Activated CD4-positive, CD25-positive, alpha-beta regulatory T cell treated with anti-CD3 and anti-CD28 coated beads, Interleukin-2, amount 50 U/mL, for 72 hours (primary cell): ENCODE results near the gene CTXND2.
"Not testable (repeated sequence)": the region's sequence is repeated elsewhere in the genome, so short reads cannot be mapped to it uniquely, and the experiment has no call there.

Experiments used
- DNase-seq: peaks from one replicate; pipeline ENCODE4 v3.0.0; 2021

CTXND2 gene

DNA sequence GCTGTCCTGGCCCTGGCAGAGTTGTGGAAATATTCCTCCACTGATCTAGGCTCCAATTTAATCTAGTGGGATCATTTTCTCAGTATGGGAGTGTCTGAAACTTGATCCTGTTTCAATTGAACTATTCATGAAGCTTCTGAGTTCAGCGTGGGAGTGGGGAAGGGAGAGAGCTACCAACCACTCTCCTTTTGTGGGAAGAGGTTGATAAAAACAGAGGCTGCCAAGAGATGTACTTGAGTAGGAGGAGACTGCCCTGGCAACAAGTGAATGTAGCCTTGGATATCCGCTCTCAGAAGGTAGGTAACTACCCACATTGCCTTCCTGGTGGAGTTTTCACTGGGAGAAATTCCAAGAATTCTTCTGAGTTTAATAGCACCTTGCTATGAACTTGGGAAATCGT is at the start of gene CTXND2:
Gene CTXND2 (plus strand): TSS at position 119 of the 400 bp plus-strand sequence. CDS start 25,179 bp downstream, outside the sequence.
- DNase-seq: no peak

DNA sequence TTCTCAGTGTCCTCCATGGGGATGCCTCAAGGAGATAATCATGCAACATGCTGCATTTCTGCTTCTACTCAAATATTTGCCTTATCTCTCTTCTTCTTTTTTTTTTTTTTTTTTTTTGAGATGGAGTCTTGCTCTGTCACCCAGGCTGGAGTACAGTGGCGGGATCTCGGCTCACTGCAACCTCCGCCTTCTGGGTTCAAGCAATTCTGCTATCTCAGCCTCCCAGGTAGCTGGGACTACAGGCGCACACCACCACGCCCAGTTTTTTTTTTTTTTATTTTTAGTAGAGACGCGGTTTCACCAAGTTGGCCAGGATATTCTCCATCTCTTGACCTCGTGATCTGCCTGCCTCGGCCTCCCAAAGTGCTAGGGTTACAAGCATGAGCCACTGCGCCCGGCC is 46.1 kb upstream of the CTXND2 start:
- DNase-seq: not testable (repeated sequence)

GRCh38 chr1:150841626-150842025 is 45.3 kb upstream of the CTXND2 start:
- no peak for DNase-seq

DNA sequence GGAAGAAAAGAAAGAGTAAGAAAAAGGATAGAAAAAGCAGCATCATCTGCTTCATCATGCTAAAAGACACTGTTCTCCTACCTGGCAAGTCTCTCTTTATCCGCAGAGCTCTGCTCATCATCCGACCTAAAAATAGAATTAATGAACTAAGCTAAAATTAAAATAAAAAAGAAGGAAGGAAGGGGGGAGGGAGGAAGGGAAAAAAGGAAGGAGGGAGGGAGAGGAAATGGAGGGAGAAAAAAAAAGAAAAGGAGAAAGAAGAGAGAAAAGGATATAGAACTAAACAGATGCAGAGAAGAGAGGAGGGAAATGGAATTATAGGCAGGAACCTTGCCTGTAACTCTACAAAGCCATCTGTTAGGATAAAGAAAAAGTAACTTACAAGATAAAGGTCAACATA is 44.6 kb upstream of the CTXND2 start:
- no peak for DNase-seq

- DNase-seq: no peak
These were observed 44.0 kb upstream of the CTXND2 start for GRCh38 chr1:150842964-150843363.

DNA sequence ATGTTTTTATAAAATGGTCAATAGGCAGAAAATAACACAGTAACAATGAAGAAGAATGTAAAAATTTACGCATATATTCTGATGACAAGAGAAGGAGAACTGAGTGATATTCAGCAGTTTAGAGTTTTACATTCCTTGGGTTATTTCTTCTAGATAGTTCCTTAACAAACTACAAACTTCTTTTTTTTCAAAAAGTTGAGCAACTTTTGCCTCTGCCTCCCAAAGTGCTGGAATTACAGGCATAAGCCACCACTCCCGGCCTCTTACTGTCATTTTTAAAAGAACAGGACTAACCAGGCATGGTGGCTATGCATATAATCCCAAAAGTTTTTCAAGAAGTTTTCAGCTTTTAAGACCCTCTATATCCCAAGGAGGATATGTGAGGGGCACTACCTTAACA is 43.5 kb upstream of the CTXND2 start:
- no peak for DNase-seq

DNA sequence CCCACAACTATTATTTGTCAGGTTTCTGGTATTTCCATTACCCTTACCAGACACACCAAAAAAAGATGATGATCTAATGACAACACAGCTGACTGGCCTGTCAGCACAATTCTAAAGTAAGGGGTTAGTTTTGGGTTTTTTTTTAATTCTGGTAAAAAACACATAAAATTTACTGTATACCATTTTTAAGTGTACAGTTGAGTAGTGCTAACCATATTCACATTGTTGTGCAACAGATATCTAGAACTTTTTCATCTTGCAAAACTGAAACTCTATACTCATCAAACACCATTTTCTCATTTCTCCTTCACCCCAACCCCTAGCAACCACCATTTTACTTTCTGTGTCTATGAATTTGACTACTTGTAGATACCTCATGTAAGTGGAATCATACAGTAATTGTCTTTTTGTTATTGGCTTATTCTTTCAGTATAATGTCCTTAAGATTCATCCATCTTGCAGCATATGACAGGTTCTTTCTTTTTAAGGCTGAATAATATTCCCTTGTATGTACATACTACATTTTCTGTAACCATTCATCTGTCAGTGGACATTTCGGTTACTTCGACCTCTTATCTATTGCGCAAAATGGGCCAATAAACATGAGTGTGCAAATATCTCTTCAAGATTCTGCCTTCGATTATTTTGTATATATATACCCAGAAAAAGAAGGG is 40.3 kb upstream of the CTXND2 start:
- DNase-seq: no peak

DNA sequence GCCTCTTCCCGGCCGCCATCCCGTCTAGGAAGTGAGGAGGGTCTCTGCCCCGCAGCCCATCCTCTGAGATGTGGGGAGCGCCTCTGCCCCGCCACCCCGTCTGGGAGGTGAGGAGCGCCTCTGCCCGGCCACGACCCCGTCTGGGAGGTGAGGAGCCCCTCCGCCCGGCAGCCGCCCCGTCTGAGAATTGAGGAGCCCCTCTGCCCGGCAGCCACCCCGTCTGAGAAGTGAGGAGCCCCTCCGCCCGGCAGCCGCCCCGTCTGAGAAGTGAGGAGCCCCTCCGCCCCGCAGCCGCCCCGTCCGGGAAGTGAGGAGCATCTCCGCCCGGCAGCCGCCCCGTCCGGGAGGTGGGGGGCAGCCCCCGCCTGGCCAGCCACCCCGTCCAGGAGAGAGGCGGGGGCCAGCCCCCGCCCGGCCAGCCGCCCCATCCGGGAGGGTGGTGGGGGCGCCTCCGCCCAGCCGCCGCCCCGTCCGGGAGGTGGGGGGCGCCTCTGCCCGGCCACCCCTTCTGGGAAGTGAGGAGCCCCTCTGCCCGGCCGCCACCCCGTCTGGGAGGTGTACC is 36.1 kb upstream of the CTXND2 start:
- not testable (repeated sequence) for DNase-seq

- DNase-seq: not testable (repeated sequence)
These were observed 34.2 kb upstream of the CTXND2 start for GRCh38 chr1:150852734-150853133.

- DNase-seq: no peak
These were observed 23.2 kb upstream of the CTXND2 start for GRCh38 chr1:150863724-150864123.

DNA sequence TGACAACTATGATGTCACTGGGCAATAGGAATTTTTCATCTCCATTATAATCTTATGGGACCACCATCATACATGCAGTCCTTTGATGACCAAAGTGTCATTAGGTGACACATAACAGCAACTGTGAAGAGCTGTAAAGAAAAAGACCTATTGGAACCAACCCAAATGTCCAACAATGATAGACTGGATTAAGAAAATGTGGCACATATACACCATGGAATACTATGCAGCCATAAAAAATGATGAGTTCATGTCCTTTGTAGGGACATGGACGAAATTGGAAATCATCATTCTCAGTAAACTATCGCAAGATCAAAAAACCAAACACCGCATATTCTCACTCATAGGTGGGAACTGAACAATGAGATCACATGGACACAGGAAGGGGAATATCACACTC is 22.7 kb upstream of the CTXND2 start:
- DNase-seq: not testable (repeated sequence)

DNA sequence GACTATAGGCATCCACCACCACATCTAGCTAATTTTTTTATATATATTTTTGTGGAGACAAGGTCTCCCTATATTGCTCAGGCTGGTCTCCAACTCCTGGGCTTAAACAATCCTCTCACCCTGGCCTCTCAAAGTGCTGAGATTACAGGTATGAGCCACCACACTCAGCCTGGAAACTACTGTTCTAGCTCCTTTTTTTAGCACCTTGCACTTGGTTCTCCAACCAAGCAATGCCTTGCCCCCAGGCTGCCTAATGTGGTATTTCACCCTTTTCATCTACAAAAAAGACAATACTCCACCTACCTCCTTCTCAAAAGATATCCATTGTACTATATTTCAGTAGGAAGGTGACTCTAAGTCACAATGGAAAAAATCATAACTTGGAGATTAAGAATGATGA is 17.3 kb upstream of the CTXND2 start:
- DNase-seq: no peak

- DNase-seq: no peak
These were observed 14.4 kb upstream of the CTXND2 start for GRCh38 chr1:150872572-150872971.

GRCh38 chr1:150873521-150873920 is 13.4 kb upstream of the CTXND2 start:
- no peak for DNase-seq

DNA sequence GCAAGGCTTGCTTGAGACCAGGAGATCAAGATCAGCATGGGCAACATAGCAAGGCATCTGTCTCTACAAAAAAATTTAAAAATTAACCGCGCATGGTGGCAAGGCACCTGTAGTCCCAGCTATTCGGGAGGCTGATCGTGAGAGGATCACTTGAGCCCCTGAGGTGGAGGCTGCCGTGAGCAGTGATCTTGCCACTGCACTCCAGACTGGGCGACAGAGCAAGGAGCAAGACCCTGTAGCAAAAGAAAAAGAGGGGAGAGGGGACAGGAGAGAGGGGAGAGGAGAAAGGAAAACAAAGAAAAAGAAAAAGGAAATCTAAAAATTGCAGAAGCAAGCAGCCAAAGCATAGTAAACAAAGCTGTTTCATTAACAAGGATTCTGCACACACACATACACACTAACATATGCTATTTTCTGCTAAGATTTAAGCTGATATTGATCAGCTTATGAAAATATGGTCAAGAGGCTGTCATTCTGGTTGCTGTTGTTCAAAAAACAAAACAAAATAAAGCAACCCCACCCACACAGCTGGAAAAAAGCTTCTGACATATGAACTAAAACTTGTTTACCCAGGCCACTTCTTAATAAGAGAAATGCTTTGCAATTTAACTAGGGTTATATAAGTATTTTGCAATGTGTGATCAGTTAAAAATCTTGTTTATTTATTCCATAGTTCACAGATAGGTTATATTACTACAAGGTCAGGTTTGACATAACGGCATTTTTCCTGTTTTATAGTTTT is 12.3 kb upstream of the CTXND2 start:
- no peak for DNase-seq

GRCh38 chr1:150875197-150876118 is 11.5 kb upstream of the CTXND2 start:
- no peak for DNase-seq

DNA sequence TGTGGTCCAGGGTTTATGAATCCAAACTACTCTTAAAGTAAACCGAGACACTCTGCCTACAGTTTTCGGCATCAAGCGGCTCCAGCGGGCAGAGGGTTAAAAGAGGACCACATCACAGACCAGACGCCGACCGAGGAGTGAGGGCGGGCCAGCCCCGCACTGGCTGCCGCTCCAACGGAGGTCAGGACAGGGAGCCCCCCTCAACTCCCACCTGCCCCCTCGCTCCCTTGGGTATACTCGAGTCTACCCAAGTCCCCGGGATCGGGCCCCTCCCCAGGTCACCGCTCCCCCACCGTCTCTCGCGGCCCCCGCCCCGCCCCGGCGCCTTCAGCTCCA is 10.8 kb upstream of the CTXND2 start:
- no peak for DNase-seq

GRCh38 chr1:150878931-150879330 is 8.0 kb upstream of the CTXND2 start:
- not testable (repeated sequence) for DNase-seq

DNA sequence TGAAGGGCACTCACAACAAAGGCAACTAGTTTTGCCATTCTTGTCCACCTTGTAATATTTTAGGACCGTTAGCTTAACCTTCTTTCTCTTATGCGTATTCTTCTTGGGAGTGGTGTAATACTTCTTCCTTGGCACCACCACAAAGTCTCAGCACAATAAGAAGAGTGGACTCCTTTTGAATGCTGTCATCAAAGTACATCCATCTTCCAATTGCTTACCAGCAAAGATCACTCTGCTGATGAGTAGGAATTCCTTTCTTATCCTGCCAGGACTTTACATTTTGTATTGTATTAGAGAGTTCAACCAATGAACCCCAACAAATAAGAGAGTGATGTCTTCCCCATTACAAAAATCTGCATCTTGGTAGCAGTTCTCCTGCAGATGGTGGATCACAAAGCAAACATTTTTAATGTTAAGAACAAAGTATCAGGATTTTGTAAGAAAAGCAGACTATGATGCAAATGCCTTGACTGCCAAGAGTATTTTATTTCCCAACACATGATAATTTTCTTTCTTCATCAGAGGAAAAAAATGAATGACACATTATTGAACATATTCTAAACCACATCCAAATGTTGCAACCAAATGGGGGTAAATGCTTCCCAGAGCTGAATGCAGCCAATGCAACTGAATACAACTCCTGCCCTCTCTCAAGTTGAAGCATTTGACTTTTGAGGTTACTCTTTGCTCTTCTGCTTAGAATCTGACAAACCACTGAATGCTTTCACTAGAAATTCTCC is 5.4 kb upstream of the CTXND2 start:
- no peak for DNase-seq

DNA sequence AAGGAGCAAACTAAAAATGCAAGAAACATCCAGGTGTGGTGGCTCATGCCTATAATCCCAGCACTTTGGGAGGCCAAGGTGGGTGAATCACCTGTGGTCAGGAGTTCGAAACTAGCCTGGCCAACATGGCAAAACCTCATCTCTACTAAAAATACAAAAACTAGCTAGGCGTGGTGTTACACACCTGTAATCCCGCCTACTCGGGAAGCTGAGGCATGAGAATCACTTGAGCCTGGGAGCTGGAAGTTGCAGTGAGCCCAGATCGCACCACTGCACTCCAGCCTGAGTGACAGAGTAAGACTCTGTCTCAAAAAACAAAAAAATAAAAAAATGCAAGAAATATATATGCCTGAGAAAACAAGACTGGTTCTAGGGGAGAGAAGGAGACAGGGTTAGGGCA is 3.8 kb upstream of the CTXND2 start:
- DNase-seq: not testable (repeated sequence)

- DNase-seq: no peak
These were observed 1.8 kb downstream of the CTXND2 start for GRCh38 chr1:150888727-150889126.

DNA sequence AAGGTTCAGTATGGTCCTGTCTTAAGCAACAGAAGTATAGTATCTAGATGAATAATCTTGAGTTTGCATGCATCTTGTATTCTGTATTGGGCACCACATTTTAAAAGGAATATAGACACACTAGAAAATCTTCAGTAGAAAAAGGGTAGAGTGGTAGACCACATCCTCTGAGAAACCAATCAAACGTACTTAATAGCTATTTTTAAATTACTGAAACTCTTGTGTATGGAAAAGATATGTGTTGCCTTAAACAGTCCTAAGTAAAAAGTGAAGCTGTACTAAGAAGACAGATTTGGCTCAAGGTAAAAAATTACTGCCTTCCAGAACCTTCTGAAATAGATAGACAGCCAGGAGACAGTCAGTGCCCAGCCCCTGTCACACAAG is 3.1 kb downstream of the CTXND2 start:
- DNase-seq: no peak
